IMR-90 (cell line): ENCODE measurements around the gene GIMAP8. TPM values are rescaled to one million over a fixed set of nuclear protein-coding genes. Genes with fewer than 3 reads are reported as not detected.

ENCODE experiments used
- ATAC-seq: fragments of 200-7000 bp; cut with Tn5 transposase; 2 replicates; pipeline ENCODE4 v1.9.1; 2020; ENCODE audit warnings: low read depth, mild to moderate bottlenecking, moderate library complexity
- BruUV-seq: library from RNA; stranded (reverse); fragments of 400-500 nt; replicated peaks from 2 replicates; lab custom pipeline; 2021; lab: Mats Ljungman, UMichigan
- CTCF ChIA-PET: fragments of 300-600 bp; formaldehyde crosslinking; extraction: SDS; loops from one replicate; lab custom pipeline; 2021; ENCODE audit warnings: antibody characterized with exemption; lab: Yijun Ruan, JAX
- POLR2A ChIA-PET: fragments of 300-600 bp; sonication (Branson Sonifier 250); formaldehyde crosslinking; loops from one replicate; lab custom pipeline; 2022; ENCODE audit warnings: antibody characterized with exemption; ENCODE audit not compliant: unreplicated experiment; lab: Charles Lee
- DNase-seq: peaks from one replicate; pipeline ENCODE4 v3.0.0; 2013
- H2AFZ ChIP-seq: replicated peaks from 2 replicates; pipeline ENCODE3; 2013; ENCODE audit warnings: low read length, mild to moderate bottlenecking; ENCODE audit not compliant: poor library complexity
- H2AK5ac ChIP-seq: 2 replicates; pipeline ENCODE4 v1.6.1; 2013; ENCODE audit warnings: low read depth, low read length, inconsistent platforms
- H2AK9ac ChIP-seq: replicated peaks from 2 replicates; pipeline ENCODE3; 2013; ENCODE audit warnings: mild to moderate bottlenecking, low read depth, low read length, moderate library complexity; ENCODE audit not compliant: poor library complexity
- H2BK120ac ChIP-seq: 2 replicates; pipeline ENCODE4 v1.6.1; 2013; ENCODE audit warnings: low read depth, low read length, inconsistent platforms
- H2BK15ac ChIP-seq: 3 replicates; pipeline ENCODE4 v1.6.1; 2013; ENCODE audit warnings: low read depth, low read length, inconsistent platforms
- H2BK20ac ChIP-seq: 2 replicates; pipeline ENCODE4 v1.6.1; 2013; ENCODE audit warnings: low read depth, mild to moderate bottlenecking, inconsistent platforms, low read length, moderate library complexity
- H2BK5ac ChIP-seq: 2 replicates; pipeline ENCODE4 v1.6.1; 2013; ENCODE audit warnings: mild to moderate bottlenecking, low read depth, low read length, inconsistent platforms; ENCODE audit not compliant: poor library complexity, severe bottlenecking
- H3K14ac ChIP-seq: replicated peaks from 2 replicates; pipeline ENCODE4 v1.6.1; 2013; ENCODE audit warnings: low read depth, low read length, inconsistent platforms
- H3K18ac ChIP-seq: 2 replicates; pipeline ENCODE4 v1.6.1; 2013; ENCODE audit warnings: low read depth, low read length, control low read depth
- H3K23ac ChIP-seq: 2 replicates; pipeline ENCODE4 v1.6.1; 2013; ENCODE audit warnings: low read depth, low read length, inconsistent platforms
- H3K27ac ChIP-seq: 2 replicates; pipeline ENCODE4 v1.5.1; 2013; ENCODE audit warnings: mild to moderate bottlenecking, control low read depth, low read length; ENCODE audit not compliant: insufficient read depth
- H3K27me3 ChIP-seq: 2 replicates; pipeline ENCODE4 v1.6.1; 2013; ENCODE audit warnings: low read length; ENCODE audit not compliant: control insufficient read depth, insufficient read depth
- H3K36me3 ChIP-seq: 2 replicates; pipeline ENCODE4 v1.6.1; 2013; ENCODE audit warnings: low read length, mixed read lengths; ENCODE audit not compliant: control insufficient read depth, insufficient read depth
- H3K4ac ChIP-seq: 2 replicates; pipeline ENCODE4 v1.6.1; 2013; ENCODE audit warnings: low read depth, low read length, inconsistent platforms
- H3K4me1 ChIP-seq: 2 replicates; pipeline ENCODE4 v1.6.1; 2013; ENCODE audit warnings: low read length, mixed read lengths; ENCODE audit not compliant: control insufficient read depth, insufficient read depth
- H3K4me2 ChIP-seq: 2 replicates; pipeline ENCODE4 v1.6.1; 2013; ENCODE audit warnings: low read depth, mild to moderate bottlenecking, control low read depth, low read length, moderate library complexity
- H3K4me3 ChIP-seq: 2 replicates; pipeline ENCODE4 v1.5.1; 2013; ENCODE audit warnings: low read depth, mild to moderate bottlenecking, control low read depth, low read length, moderate library complexity; ENCODE audit not compliant: insufficient read depth
- H3K56ac ChIP-seq: 2 replicates; pipeline ENCODE4 v1.6.1; 2013; ENCODE audit warnings: low read length, inconsistent platforms; ENCODE audit not compliant: insufficient read depth; ENCODE audit errors: extremely low read depth
- H3K79me1 ChIP-seq, 2 experiments: 2 replicates each; pipeline ENCODE4 v1.6.1; 2013; ENCODE audit warnings: low read length in 2 of 2, inconsistent platforms in 1 of 2, low read depth in 1 of 2
- H3K9ac ChIP-seq: 2 replicates; pipeline ENCODE4 v1.6.1; 2013; ENCODE audit warnings: low read depth, low read length, control low read depth
- H3K9me1 ChIP-seq: 2 replicates; pipeline ENCODE4 v1.6.1; 2013; ENCODE audit warnings: low read length, inconsistent platforms; ENCODE audit not compliant: insufficient read depth
- H3K9me3 ChIP-seq: 2 replicates; pipeline ENCODE4 v1.6.1; 2013; ENCODE audit warnings: low read length; ENCODE audit not compliant: control insufficient read depth, insufficient read depth
- H4K20me1 ChIP-seq: 2 replicates; pipeline ENCODE4 v1.6.1; 2013; ENCODE audit warnings: low read length, inconsistent platforms; ENCODE audit not compliant: insufficient read depth
- H4K5ac ChIP-seq: 2 replicates; pipeline ENCODE4 v1.6.1; 2013; ENCODE audit warnings: mild to moderate bottlenecking, low read depth, low read length, control low read depth
- H4K8ac ChIP-seq, 2 experiments: 2 replicates each; pipeline ENCODE4 v1.6.1; 2013; ENCODE audit warnings: low read depth in 2 of 2, low read length in 2 of 2, control low read depth in 1 of 2, inconsistent platforms in 1 of 2
- H4K91ac ChIP-seq: 2 replicates; pipeline ENCODE4 v1.6.1; 2013; ENCODE audit warnings: low read depth, low read length, inconsistent platforms; ENCODE audit not compliant: insufficient read depth
- BHLHE40 ChIP-seq: fragments of 150-350 bp; IDR thresholded peaks from 2 replicates; pipeline ENCODE4 v1.6.1; 2016; ENCODE audit warnings: mild to moderate bottlenecking, low read depth, low read length
- CEBPB ChIP-seq: IDR thresholded peaks from 2 replicates; pipeline ENCODE4 v1.6.1; 2012; ENCODE audit warnings: low read depth, low read length, improper control_type of control experiment
- CHD1 ChIP-seq: IDR thresholded peaks from 2 replicates; pipeline ENCODE4 v1.6.1; 2012; ENCODE audit warnings: low read depth, low read length, improper control_type of control experiment
- CTCF ChIP-seq: conservative IDR thresholded peaks from 2 replicates; pipeline ENCODE4 v1.5.1; 2012; ENCODE audit warnings: mild to moderate bottlenecking, low read depth, low read length, improper control_type of control experiment
- ELK1 ChIP-seq: fragments of 150-350 bp; IDR thresholded peaks from 2 replicates; pipeline ENCODE4 v1.6.1; 2016; ENCODE audit warnings: low read depth, mild to moderate bottlenecking, low read length, moderate library complexity, borderline replicate concordance
- FOS ChIP-seq: fragments of 150-350 bp; IDR thresholded peaks from 2 replicates; pipeline ENCODE4 v1.6.1; 2016; ENCODE audit warnings: low read depth, low read length
- MAFK ChIP-seq: IDR thresholded peaks from 2 replicates; pipeline ENCODE4 v1.6.1; 2012; ENCODE audit warnings: low read depth, low read length, improper control_type of control experiment
- MAZ ChIP-seq: IDR thresholded peaks from 2 replicates; pipeline ENCODE4 v1.6.1; 2012; ENCODE audit warnings: low read depth, mild to moderate bottlenecking, low read length, improper control_type of control experiment, moderate library complexity, borderline replicate concordance
- MXI1 ChIP-seq: IDR thresholded peaks from 2 replicates; pipeline ENCODE4 v1.6.1; 2012; ENCODE audit warnings: low read depth, mild to moderate bottlenecking, low read length, moderate library complexity, borderline replicate concordance
- NFE2L2 ChIP-seq: fragments of 150-350 bp; IDR thresholded peaks from 2 replicates; pipeline ENCODE4 v1.6.1; 2016; ENCODE audit warnings: low read depth, mild to moderate bottlenecking, low read length
- POLR2A ChIP-seq: IDR thresholded peaks from 2 replicates; pipeline ENCODE4 v1.6.1; 2012; ENCODE audit warnings: mild to moderate bottlenecking, low read depth, low read length
- RAD21 ChIP-seq: IDR thresholded peaks from 2 replicates; pipeline ENCODE4 v1.6.1; 2012; ENCODE audit warnings: low read length, improper control_type of control experiment
- RCOR1 ChIP-seq: IDR thresholded peaks from 2 replicates; pipeline ENCODE4 v1.6.1; 2012; ENCODE audit warnings: mild to moderate bottlenecking, low read length, improper control_type of control experiment; ENCODE audit not compliant: insufficient replicate concordance
- RFX5 ChIP-seq: IDR thresholded peaks from 2 replicates; pipeline ENCODE4 v1.8.0; 2012; ENCODE audit warnings: low read depth, mild to moderate bottlenecking, low read length, moderate library complexity
- SMC3 ChIP-seq: fragments of 150-350 bp; IDR thresholded peaks from 2 replicates; pipeline ENCODE4 v1.6.1; 2016; ENCODE audit warnings: low read depth, mild to moderate bottlenecking, antibody characterized with exemption, low read length, moderate library complexity
- USF2 ChIP-seq: fragments of 150-350 bp; IDR thresholded peaks from 2 replicates; pipeline ENCODE4 v1.6.1; 2017; ENCODE audit warnings: mild to moderate bottlenecking, antibody characterized with exemption, low read length, low read depth
- WGBS, 2 experiments: methylation state at CpG; one replicate each; pipeline versions ENCODE4 v1.1.5 to v1.1.7; 2013; ENCODE audit warnings: missing lambda C conversion rate in 2 of 2; ENCODE audit not compliant: insufficient read length in 1 of 2; ENCODE audit errors: extremely low coverage in 2 of 2; 5-methylcytosine and 5-hydroxymethylcytosine counted together
- dilution Hi-C: fragments of 300-500 bp; cut with HindIII; formaldehyde crosslinking; loops from one replicate; pipeline ENCODE4 v1.14.3; 2018; ENCODE audit warnings: low sequenced_read_pairs; ENCODE audit not compliant: unreplicated experiment
- in situ Hi-C: fragments of 300-500 bp; cut with MboI; formaldehyde crosslinking; loops from 3 replicates; pipeline ENCODE4 v1.14.3; 2019; ENCODE audit warnings: low sequenced_read_pairs, inconsistent platforms, mixed read lengths
- intact Hi-C: fragments of 100-400 bp; cut with micrococcal nuclease; formaldehyde crosslinking; loops from 2 replicates; pipeline ENCODE4 v1.10.0; 2022
- polyA plus RNA-seq, 3 experiments: library from polyadenylated mRNA; depleted of rRNA; stranded (reverse); fragments of >200 nt; gene quantifications; 2 replicates each; pipeline ENCODE4 v1.2.3, GENCODE V29; 2012; ENCODE audit warnings: low replicate concordance in 1 of 3
- total RNA-seq: library from RNA; depleted of rRNA; stranded (reverse); fragments of >200 nt; gene quantifications from 2 replicates; pipeline ENCODE4 v1.2.3, GENCODE V29; 2012

Gene GIMAP8
- total and polyA plus RNA-seq, 2 of the 4 experiments (the other 2 are of a cell fraction) = not detected

GRCh38 chr7:150476285-150476684 is 25.9 kb downstream of the GIMAP8 start:
- Histone ChIP-seq H3K9ac (no peak overlapping the region), H2BK120ac (no peak overlapping the region), H3K56ac (no peak overlapping the region), H3K27ac (no peak overlapping the region), H2AK5ac (no peak overlapping the region), H3K4ac (no peak overlapping the region), H3K9me3 (no peaks in the 10 kb centered on the region), H3K36me3 (no peaks in the 10 kb centered on the region), H2AFZ (no peak overlapping the region), H4K20me1 (no peaks in the 10 kb centered on the region), H3K9me1 (no peaks in the 10 kb centered on the region), H2BK20ac (no peak overlapping the region), H2BK5ac (no peak overlapping the region), H4K8ac (no peak overlapping the region), H2AK9ac (no peak overlapping the region), H3K4me1 (no peaks in the 10 kb centered on the region), H3K4me2 (no peak overlapping the region), H4K5ac (no peak overlapping the region), H3K23ac (no peak overlapping the region), H2BK15ac (no peak overlapping the region), H3K18ac (no peak overlapping the region), H3K4me3 (no peak overlapping the region), H3K27me3 (no peaks in the 10 kb centered on the region), H3K14ac (no peak overlapping the region), H3K79me1 (no peaks in the 10 kb centered on the region), H4K91ac (no peak overlapping the region)
- WGBS, 2 experiments = no CpG with 5 or more reads among the region's 3 CpGs
- TF ChIP-seq RAD21 = no peak
- no peak for TF ChIP-seq CEBPB
- no peak for TF ChIP-seq FOS
- TF ChIP-seq USF2 = no peak
- no peak for TF ChIP-seq MXI1
- TF ChIP-seq CTCF = no peak
- no peak for TF ChIP-seq RFX5
- TF ChIP-seq CHD1 = no peak
- TF ChIP-seq RCOR1 = no peak
- TF ChIP-seq BHLHE40 = no peak
- TF ChIP-seq POLR2A = no peak
- TF ChIP-seq SMC3 = no peak
- no peak for TF ChIP-seq MAFK
- no peak for TF ChIP-seq ELK1
- TF ChIP-seq NFE2L2 = no peak
- TF ChIP-seq MAZ = no peak
- ChIA-PET POLR2A (no interaction called here), CTCF (no interaction called here)
- dilution Hi-C loops (no loop called here), intact Hi-C loops (no loop called here), in situ Hi-C loops (no loop called here)
- ATAC-seq = no peak
- no TSS peak for BruUV-seq
- no peak for DNase-seq
